CD4-positive, alpha-beta T cell treated with Interleukin-6 at 100 ng/mL for 8 hours (primary cell): Measurements from ENCODE around the gene UGGT1.

Source experiments
- DNase-seq: peaks from one replicate; pipeline ENCODE4 v3.0.0-alpha.2; 2020; ENCODE audit warnings: mixed read lengths, low spot score

Gene UGGT1

GRCh38 chr2:128090945-128091725 lies at the start of gene UGGT1:
TSS of gene UGGT1 (plus strand) at chr2:128091200. CDS start at chr2:128091358, 158 bp downstream.
- DNase-seq, result peak; percentile 94

- no peak for DNase-seq
Measured at GRCh38 chr2:128041561-128041960, 49.4 kb upstream of the UGGT1 start.

DNA sequence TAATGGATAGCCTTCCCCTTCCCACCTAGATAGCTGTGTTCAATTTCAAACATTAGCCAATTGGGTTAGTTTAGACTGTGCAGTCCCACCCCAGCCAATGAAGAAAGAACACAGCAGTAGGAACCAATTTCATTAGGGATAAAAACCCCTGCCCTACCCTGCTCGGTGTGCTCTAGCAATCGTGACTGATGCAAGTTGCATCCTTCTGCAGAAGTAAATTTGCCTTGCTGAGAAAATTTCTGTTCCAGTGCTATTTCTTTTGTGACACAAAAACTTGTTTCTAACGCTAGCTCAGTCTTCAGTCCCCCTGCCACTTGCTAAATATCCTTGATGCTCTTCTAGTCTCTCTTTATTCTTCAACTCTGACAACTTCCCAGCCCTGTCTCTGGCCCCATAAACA lies 48.0 kb upstream of the UGGT1 start:
- DNase-seq, result no peak

- no peak for DNase-seq
Measured at GRCh38 chr2:128053331-128053730, 37.7 kb upstream of the UGGT1 start.

GRCh38 chr2:128054104-128054885 lies 36.7 kb upstream of the UGGT1 start:
- DNase-seq, result no peak

DNA sequence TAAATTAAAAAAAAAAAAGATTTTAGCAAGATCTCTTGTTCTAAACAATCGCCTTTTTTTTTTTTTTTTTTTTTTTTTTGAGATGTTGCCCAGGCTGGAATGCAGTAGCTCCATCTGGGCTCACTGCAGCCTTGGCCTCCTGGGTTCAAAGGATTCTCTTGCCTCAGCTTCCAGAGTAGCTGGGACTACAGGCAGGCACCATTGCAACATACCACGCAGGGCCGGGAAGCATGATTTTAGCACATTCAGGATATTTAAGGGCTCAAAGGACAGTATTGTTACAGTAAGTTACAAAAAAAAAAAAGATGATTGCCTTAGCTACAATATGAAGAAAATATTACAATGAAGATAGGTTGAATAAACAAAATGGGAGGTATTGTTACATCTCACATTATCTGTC lies 33.7 kb upstream of the UGGT1 start:
- DNase-seq, result no peak

DNA sequence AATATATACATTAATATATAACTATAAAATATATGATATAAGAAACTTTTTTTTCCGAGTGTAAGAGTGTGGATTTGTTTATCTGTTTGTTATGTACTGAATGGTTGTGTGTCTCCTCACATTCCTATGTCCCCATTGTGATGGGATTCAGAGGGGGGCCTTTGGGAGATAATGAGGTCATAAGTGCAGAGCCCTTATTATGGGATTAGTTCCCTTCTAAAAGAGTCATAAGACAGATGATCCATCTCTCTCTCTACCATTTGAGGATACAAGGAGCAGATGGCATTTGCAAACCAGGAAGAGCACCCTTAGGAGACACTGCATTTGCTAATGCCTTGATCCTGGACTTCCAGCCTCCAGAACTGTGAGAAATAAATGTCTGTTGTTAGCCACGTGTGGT lies 32.9 kb upstream of the UGGT1 start:
- DNase-seq, result no peak

- no peak for DNase-seq
Measured at GRCh38 chr2:128062571-128062970, 28.4 kb upstream of the UGGT1 start.

GRCh38 chr2:128064353-128064752 lies 26.6 kb upstream of the UGGT1 start:
- DNase-seq, result no peak

- DNase-seq, result no peak
Measured at GRCh38 chr2:128069769-128070168, 21.2 kb upstream of the UGGT1 start.

- DNase-seq, result no peak
Measured at GRCh38 chr2:128073278-128073677, 17.7 kb upstream of the UGGT1 start.

DNA sequence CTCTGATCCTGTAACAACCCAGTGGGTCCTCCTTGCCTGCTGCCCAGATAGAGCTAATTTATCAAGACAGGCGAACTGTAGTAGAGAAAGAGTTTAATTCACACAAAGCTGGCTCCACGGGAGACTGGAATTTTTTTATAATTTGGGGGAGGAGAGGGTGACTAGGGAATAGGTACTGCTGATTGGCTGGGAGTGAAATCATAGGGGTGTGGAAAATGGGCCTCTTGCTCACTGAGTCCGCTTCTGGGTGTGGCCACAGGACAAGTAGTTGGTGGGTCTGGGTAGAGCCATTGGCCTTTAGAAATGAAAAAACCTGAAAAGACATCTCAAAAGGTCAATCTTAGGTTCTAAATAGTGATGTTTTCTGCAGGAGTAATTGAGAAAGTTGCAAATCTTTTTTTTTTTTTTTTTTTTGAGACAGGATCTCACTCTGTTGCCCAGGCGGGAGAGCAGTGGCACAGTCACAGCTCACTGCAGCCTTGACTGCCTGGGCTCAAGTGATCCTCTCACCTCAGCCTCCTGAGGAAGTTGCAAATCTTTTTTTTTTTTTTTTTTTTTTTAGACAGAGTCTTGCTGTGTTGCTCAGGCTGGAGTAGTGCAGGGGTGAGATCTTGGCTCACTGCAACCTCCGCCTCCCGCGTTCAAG lies 14.4 kb upstream of the UGGT1 start:
- DNase-seq, result no peak

- no peak for DNase-seq
Measured at GRCh38 chr2:128084757-128085156, 6.2 kb upstream of the UGGT1 start.

DNA sequence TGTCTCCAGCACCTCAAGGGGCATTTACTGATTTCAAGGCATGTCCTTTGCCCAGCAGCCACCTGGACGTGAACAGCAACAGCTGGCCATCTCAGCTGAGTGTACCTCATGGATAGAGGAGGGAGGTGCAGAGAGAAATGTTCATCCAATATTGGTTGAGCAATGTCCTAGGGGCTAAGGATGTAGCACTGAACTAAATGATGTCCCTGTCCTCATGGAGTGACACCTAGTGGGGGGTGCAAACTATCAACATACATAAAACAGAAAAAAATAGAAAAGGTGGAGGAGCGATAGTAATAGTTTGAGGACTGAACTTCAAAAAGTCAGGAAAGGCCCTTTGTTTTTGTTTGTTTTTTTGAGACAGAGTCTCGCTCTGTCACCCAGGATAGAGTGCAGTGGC lies 4.8 kb upstream of the UGGT1 start:
- no peak for DNase-seq

GRCh38 chr2:128090575-128090944 lies 440 bp upstream of the UGGT1 start:
- no peak for DNase-seq

DNA sequence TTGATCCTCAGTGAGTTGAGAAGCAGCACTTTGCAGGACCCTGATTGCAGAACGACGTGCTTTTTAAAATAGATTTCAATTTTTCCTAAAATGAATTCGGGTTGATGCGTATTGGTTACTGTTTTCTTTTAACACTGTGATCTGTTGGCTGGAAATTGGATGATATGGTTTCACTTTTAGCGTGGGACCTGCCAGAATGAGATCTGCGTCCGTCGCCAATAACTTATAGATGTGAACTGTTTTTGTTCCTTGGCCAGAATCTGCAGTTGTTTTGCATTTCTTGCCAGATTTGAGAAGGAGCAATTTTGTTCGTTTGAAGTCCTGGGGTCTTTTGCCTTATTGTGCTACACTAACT lies 703 bp downstream of the UGGT1 start:
- DNase-seq, result no peak

GRCh38 chr2:128092656-128093055 lies 1.7 kb downstream of the UGGT1 start:
- DNase-seq, result no peak

DNA sequence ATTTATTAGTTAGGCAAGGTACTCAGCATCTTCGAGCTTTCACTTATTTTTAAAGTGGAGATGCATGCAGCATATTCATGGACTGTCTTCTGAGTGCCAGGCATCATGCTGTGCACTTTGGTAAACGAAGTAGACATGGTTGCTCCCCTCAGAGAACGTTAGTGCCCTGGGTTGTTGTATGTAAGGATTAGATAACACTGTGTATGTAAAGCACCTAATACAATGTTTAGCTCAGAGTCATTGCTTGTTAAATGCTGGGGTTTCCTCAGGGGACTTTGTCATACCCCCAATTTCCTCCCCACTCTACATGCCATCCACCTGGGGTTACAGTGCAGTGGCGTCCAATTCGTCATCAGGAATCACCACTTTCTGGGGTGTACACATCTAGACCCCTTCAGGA lies 2.8 kb downstream of the UGGT1 start:
- DNase-seq, result no peak

- DNase-seq, result no peak
Measured at GRCh38 chr2:128095201-128095600, 4.2 kb downstream of the UGGT1 start.

DNA sequence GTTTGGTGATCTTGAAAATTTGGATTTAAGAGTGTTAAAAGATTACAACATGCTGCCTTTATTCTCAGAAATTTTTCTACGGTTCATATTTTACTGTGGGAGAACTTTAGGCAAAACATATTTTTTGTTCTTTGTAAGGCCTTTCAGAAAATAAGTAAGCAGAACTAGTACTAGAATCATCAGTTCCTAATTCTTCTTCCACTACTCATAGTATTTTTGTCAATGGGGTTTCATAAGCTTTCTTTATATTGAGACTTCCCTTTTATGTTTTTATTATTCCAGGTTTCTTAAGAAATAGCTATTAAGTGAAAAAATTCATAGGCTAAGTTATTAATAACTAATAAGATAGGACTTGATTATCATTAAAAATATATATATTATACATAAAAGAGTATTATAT lies 12.4 kb downstream of the UGGT1 start:
- DNase-seq, result no peak

DNA sequence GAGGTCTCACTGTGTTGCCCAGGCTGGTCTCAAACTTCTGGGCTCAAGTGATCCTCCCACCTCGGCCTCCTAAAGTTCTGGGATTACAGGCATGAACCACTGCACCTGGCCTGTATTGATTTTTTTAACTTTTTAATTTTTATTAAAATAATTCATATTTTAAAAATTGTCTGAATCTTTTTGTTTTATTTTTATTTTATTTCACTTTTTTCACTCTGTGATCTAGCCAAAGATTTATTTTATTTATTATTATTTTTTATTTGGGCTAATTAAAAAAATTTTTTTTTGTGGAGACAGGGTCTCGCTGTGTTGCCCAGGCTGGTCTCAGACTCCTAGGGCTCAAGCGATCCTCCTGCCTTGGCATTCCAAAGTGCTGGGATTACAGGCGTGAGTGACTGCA lies 14.1 kb downstream of the UGGT1 start:
- no peak for DNase-seq

GRCh38 chr2:128108166-128108565 lies 17.2 kb downstream of the UGGT1 start:
- DNase-seq, result no peak

GRCh38 chr2:128109243-128109642 lies 18.2 kb downstream of the UGGT1 start:
- DNase-seq, result no peak
